Measurements from ENCODE around the gene DNM1L.

DNM1L gene

GRCh38 chr12:32659908-32660440 lies 19.1 kb upstream of the DNM1L start:
- TF ChIP-seq EGR1 (IDR thresholded peaks at IDR 0.05) (no peak), YY1 (IDR thresholded peaks at IDR 0.05; ENCODE audit: low read depth) (no peak), REST (IDR thresholded peaks at IDR 0.05; ENCODE audit: low read depth) (no peak), TCF12 (IDR thresholded peaks at IDR 0.05; ENCODE audit: low read depth) (no peak), CEBPB (IDR thresholded peaks at IDR 0.05) (no peak), ZBTB7A (IDR thresholded peaks at IDR 0.05; ENCODE audit: low read depth) (no peak), MAX (IDR thresholded peaks at IDR 0.05) (no peak)

- TF ChIP-seq RAD21 (IDR thresholded peaks at IDR 0.05; ENCODE audit: low read depth) (no peak), MAX (IDR thresholded peaks at IDR 0.05) (no peak), USF1 (IDR thresholded peaks at IDR 0.05) (no peak), TCF12 (IDR thresholded peaks at IDR 0.05; ENCODE audit: low read depth) (no peak)
Measured at GRCh38 chr12:32661706-32662105, 17.4 kb upstream of the DNM1L start.

- TF ChIP-seq TCF12 (IDR thresholded peaks at IDR 0.05; ENCODE audit: low read depth) = no peak
- no peak for TF ChIP-seq TAF1 (IDR thresholded peaks at IDR 0.05; ENCODE audit: low read depth)
- TF ChIP-seq USF1 (IDR thresholded peaks at IDR 0.05) = no peak
- TF ChIP-seq EP300 (IDR thresholded peaks at IDR 0.05; ENCODE audit: borderline replicate concordance) = no peak
- no peak for TF ChIP-seq RAD21 (IDR thresholded peaks at IDR 0.05; ENCODE audit: low read depth)
- no peak for TF ChIP-seq CEBPB (IDR thresholded peaks at IDR 0.05)
Measured at GRCh38 chr12:32662665-32663064, 16.4 kb upstream of the DNM1L start.

GRCh38 chr12:32666018-32666417 lies 13.1 kb upstream of the DNM1L start:
- TF ChIP-seq TEAD4 (IDR thresholded peaks at IDR 0.05) = no peak
- TF ChIP-seq USF1 (IDR thresholded peaks at IDR 0.05) = no peak
- TF ChIP-seq EGR1 (IDR thresholded peaks at IDR 0.05) = no peak
- TF ChIP-seq TCF12 (IDR thresholded peaks at IDR 0.05; ENCODE audit: low read depth) = no peak
- TF ChIP-seq RAD21 (IDR thresholded peaks at IDR 0.05; ENCODE audit: low read depth) = no peak
- TF ChIP-seq EP300 (IDR thresholded peaks at IDR 0.05; ENCODE audit: borderline replicate concordance) = no peak
- no peak for TF ChIP-seq NFIC (IDR thresholded peaks at IDR 0.05)
- no peak for TF ChIP-seq FOXM1 (IDR thresholded peaks at IDR 0.05; ENCODE audit: borderline replicate concordance, low read depth)
- TF ChIP-seq ZBTB7A (IDR thresholded peaks at IDR 0.05; ENCODE audit: low read depth) = no peak
- no peak for TF ChIP-seq CEBPB (IDR thresholded peaks at IDR 0.05)
- TF ChIP-seq YY1 (IDR thresholded peaks at IDR 0.05; ENCODE audit: low read depth) = no peak
- no peak for TF ChIP-seq CREB1 (IDR thresholded peaks at IDR 0.05; ENCODE audit: low read depth)
- no peak for TF ChIP-seq MAX (IDR thresholded peaks at IDR 0.05)

GRCh38 chr12:32669584-32669983 lies 9.5 kb upstream of the DNM1L start:
- TF ChIP-seq MAX (IDR thresholded peaks at IDR 0.05) (no peak), REST (IDR thresholded peaks at IDR 0.05; ENCODE audit: low read depth) (no peak), USF1 (IDR thresholded peaks at IDR 0.05) (no peak), TCF12 (IDR thresholded peaks at IDR 0.05; ENCODE audit: low read depth) (no peak), EGR1 (IDR thresholded peaks at IDR 0.05) (no peak), CEBPB (IDR thresholded peaks at IDR 0.05) (no peak), ZBTB7A (IDR thresholded peaks at IDR 0.05; ENCODE audit: low read depth) (no peak), TEAD4 (IDR thresholded peaks at IDR 0.05) (no peak), YY1 (IDR thresholded peaks at IDR 0.05; ENCODE audit: low read depth) (no peak), RAD21 (IDR thresholded peaks at IDR 0.05; ENCODE audit: low read depth) (no peak), EP300 (IDR thresholded peaks at IDR 0.05; ENCODE audit: borderline replicate concordance) (no peak), TAF1 (IDR thresholded peaks at IDR 0.05; ENCODE audit: low read depth) (no peak)

All from Ishikawa (cell line).